NK-92 treated with Interleukin-12 subunit alpha and Interleukin-12 subunit beta, amount 100 ng/mL, for 24 hours (cell line): Measurements from ENCODE around the gene WBP2.
"Not testable (repeated sequence)": the region's sequence is repeated elsewhere in the genome, so short reads cannot be mapped to it uniquely, and the experiment has no call there.

Experiments used
- DNase-seq: peaks from one replicate; lab custom pipeline; 2025; lab: John Stamatoyannopoulos, UW

The WBP2 gene

GRCh38 chr17:75813081-75814020 is 41.8 kb downstream of the WBP2 start:
- no peak for DNase-seq

GRCh38 chr17:75812096-75813013 is 42.8 kb downstream of the WBP2 start:
- DNase-seq: no peak

GRCh38 chr17:75811174-75811573 is 44.0 kb downstream of the WBP2 start:
- DNase-seq: no peak

GRCh38 chr17:75810756-75811155 is 44.4 kb downstream of the WBP2 start:
- not testable (repeated sequence) for DNase-seq

- DNase-seq: no peak
Measured at GRCh38 chr17:75810216-75810615, 44.9 kb downstream of the WBP2 start.

GRCh38 chr17:75809631-75810111 is 45.5 kb downstream of the WBP2 start:
- no peak for DNase-seq

- no peak for DNase-seq
Measured at GRCh38 chr17:75808905-75809621, 46.1 kb downstream of the WBP2 start.

GRCh38 chr17:75808549-75808904 is 46.6 kb downstream of the WBP2 start:
- DNase-seq: no peak

- DNase-seq: no peak
Measured at GRCh38 chr17:75807861-75808260, 47.3 kb downstream of the WBP2 start.

GRCh38 chr17:75806822-75807500 is 48.2 kb downstream of the WBP2 start:
- DNase-seq: no peak

GRCh38 chr17:75803883-75804282 is 51.3 kb downstream of the WBP2 start:
- no peak for DNase-seq

GRCh38 chr17:75799402-75799801 is 55.7 kb downstream of the WBP2 start:
- no peak for DNase-seq

- no peak for DNase-seq
Measured at GRCh38 chr17:75795820-75796607, 59.1 kb downstream of the WBP2 start.
